Fibroblast of mammary gland (primary cell): ENCODE results near the gene EIF5B.

ENCODE experiments used
- DNase-seq: peaks from one replicate; pipeline ENCODE4 v3.0.0-alpha.2; 2010; ENCODE audit warnings: low read depth
- H3K4me3 ChIP-seq: 2 replicates; pipeline ENCODE4 v1.5.1; 2011; ENCODE audit warnings: low read depth, mild to moderate bottlenecking, low read length, moderate library complexity; ENCODE audit not compliant: control insufficient read depth
- CTCF ChIP-seq: conservative IDR thresholded peaks from 2 replicates; pipeline ENCODE4 v1.5.1; 2011; ENCODE audit warnings: low read depth, low read length, inconsistent platforms; ENCODE audit not compliant: control insufficient read depth, insufficient read depth

The EIF5B gene

GRCh38 chr2:99374747-99375146, 37.6 kb downstream of the EIF5B start:
- H3K4me3 ChIP-seq: no peak overlapping the region
- no peak for TF ChIP-seq CTCF
- no peak for DNase-seq

GRCh38 chr2:99376254-99376864, 39.2 kb downstream of the EIF5B start:
- no peak for TF ChIP-seq CTCF
- H3K4me3 ChIP-seq: no peak overlapping the region
- no peak for DNase-seq

GRCh38 chr2:99377879-99378278, 40.7 kb downstream of the EIF5B start:
- TF ChIP-seq CTCF: no peak
- H3K4me3 ChIP-seq: no peak overlapping the region
- no peak for DNase-seq

- no peak overlapping the region for H3K4me3 ChIP-seq
- no peak for TF ChIP-seq CTCF
- DNase-seq: no peak
Measured at GRCh38 chr2:99380376-99381010, 43.3 kb downstream of the EIF5B start.

GRCh38 chr2:99382143-99382542, 45.0 kb downstream of the EIF5B start:
- no peak for DNase-seq
- H3K4me3 ChIP-seq: no peak overlapping the region
- TF ChIP-seq CTCF: no peak

GRCh38 chr2:99386011-99386410, 48.8 kb downstream of the EIF5B start:
- no peak for TF ChIP-seq CTCF
- no peak for DNase-seq
- H3K4me3 ChIP-seq: no peak overlapping the region
